Stimulated activated naive B cell treated with anti-CD40 and anti-IgM and Interleukin-4, amounts not matched to agents 10 μg/mL and 1 μg/mL and 100 μg/mL, for 72 hours (primary cell): ENCODE results near the gene TCP11.

Source experiments
- ATAC-seq, 2 donors: fragments of 150-1000 bp; cut with Tn5 transposase; replicated peaks; 2 replicates each; pipeline ENCODE4 v1.10.0; 2021; ENCODE audit warnings: moderate library complexity in 1 of 2
- DNase-seq: peaks from one replicate; pipeline ENCODE4 v3.0.0; 2021
- H3K27ac Mint-ChIP-seq: one replicate; pipeline ENCODE4 v1.8.0; 2022; ENCODE audit warnings: mild to moderate bottlenecking, mixed read lengths
- H3K27me3 Mint-ChIP-seq, 2 donors: one replicate each; pipeline ENCODE4 v1.8.0; 2022; ENCODE audit warnings: mixed read lengths in 2 of 2
- H3K36me3 Mint-ChIP-seq, 2 donors: one replicate each; pipeline ENCODE4 v1.8.0; 2022; ENCODE audit warnings: mixed read lengths in 2 of 2, mild to moderate bottlenecking in 1 of 2
- H3K4me1 Mint-ChIP-seq, 2 donors: one replicate each; pipeline ENCODE4 v1.8.0; 2022; ENCODE audit warnings: mixed read lengths in 2 of 2, mild to moderate bottlenecking in 1 of 2
- H3K4me3 Mint-ChIP-seq, 2 donors: one replicate each; pipeline ENCODE4 v1.8.0; 2022; ENCODE audit warnings: mild to moderate bottlenecking in 2 of 2, mixed read lengths in 2 of 2, moderate library complexity in 1 of 2
- H3K9me3 Mint-ChIP-seq, 2 donors: one replicate each; pipeline ENCODE4 v1.8.0; 2022; ENCODE audit warnings: mixed read lengths in 2 of 2, mild to moderate bottlenecking in 1 of 2

Gene TCP11

GRCh38 chr6:35141007-35141655 is at the start of gene TCP11:
Gene TCP11, minus strand, starts transcription at chr6:35141339. Its CDS starts 469 bp downstream, at chr6:35140870.
- H3K27ac Mint-ChIP-seq, result no peak within 1 kb of the TSS
- H3K36me3 Mint-ChIP-seq, result peaks cover 0 to 3% of the 10 kb centered on the region in 2 donors
- ATAC-seq, result peak; percentile 48 to 55
- peak within 1 kb of the TSS; percentile 67 to 81 for H3K4me3 Mint-ChIP-seq
- no peaks in the 10 kb centered on the region for H3K9me3 Mint-ChIP-seq
- H3K27me3 Mint-ChIP-seq, result peaks cover 24 to 29% of the 10 kb centered on the region in 2 donors
- peaks cover 8 to 13% of the 10 kb centered on the region in 2 donors for H3K4me1 Mint-ChIP-seq
- no peak for DNase-seq

DNA sequence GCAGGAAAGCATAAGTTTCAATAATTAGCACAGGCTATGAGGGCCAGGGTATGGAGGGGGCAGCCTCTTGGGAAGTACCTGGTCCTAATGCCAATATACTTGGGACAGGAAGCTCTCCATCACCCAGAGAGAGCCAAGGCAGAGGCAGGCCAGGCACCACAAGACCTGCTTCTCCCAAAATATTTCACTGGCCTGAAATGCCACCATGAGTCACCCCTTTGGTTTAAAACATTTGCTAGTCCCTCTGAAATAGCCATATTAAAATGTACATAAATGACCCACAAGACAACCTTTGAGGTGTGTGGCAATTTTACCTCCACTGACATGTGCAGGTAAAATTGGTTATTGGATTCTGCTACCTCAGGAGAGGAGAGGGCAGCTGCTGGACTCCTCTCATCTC is 49.2 kb upstream of the TCP11 start:
- no peaks in the 10 kb centered on the region for H3K4me1 Mint-ChIP-seq
- no peak for DNase-seq

DNA sequence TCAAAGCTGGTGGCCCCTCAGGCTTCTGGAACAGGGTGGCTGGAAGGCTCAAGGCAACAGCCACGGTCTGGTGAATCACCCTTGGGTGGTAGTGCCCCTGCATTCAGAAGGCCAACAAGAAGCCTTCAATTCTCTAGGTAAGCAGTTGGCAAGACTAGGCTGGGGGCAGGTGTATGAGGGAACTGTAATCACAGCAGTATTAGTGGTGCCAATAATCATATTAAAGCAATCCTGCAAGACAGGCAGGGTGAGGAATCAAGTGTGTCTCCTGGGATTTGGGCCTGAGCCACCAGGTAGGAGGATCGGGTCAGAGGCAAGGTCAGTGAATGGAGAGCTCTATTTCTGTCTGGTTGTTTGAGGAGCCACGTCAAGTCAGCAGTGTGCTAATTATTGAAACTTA is 47.7 kb upstream of the TCP11 start:
- Mint-ChIP-seq H3K4me1 (no peaks in the 10 kb centered on the region), H3K27me3 (peaks cover 27 to 53% of the 10 kb centered on the region in 2 donors), H3K9me3 (no peaks in the 10 kb centered on the region), H3K36me3 (no peaks in the 10 kb centered on the region), H3K4me3 (no peak overlapping the region), H3K27ac (no peak overlapping the region)
- ATAC-seq (no peak), DNase-seq (no peak)

More for the DNA sequence above, 49.2 kb upstream of the TCP11 start:
- H3K27me3 Mint-ChIP-seq, result peaks cover 20 to 47% of the 10 kb centered on the region in 2 donors
- no peak overlapping the region for H3K4me3 Mint-ChIP-seq
- no peaks in the 10 kb centered on the region for H3K9me3 Mint-ChIP-seq
- ATAC-seq, result no peak
- no peak overlapping the region for H3K27ac Mint-ChIP-seq
- no peaks in the 10 kb centered on the region for H3K36me3 Mint-ChIP-seq

GRCh38 chr6:35186571-35186970 is 45.4 kb upstream of the TCP11 start:
- H3K27me3 Mint-ChIP-seq, result peaks cover 30 to 60% of the 10 kb centered on the region in 2 donors
- no peak overlapping the region for H3K4me3 Mint-ChIP-seq
- H3K27ac Mint-ChIP-seq, result no peak overlapping the region
- ATAC-seq (peak; percentile 55 to 70), DNase-seq (no peak)
- no peaks in the 10 kb centered on the region for H3K36me3 Mint-ChIP-seq
- no peaks in the 10 kb centered on the region for H3K9me3 Mint-ChIP-seq
- no peaks in the 10 kb centered on the region for H3K4me1 Mint-ChIP-seq

DNA sequence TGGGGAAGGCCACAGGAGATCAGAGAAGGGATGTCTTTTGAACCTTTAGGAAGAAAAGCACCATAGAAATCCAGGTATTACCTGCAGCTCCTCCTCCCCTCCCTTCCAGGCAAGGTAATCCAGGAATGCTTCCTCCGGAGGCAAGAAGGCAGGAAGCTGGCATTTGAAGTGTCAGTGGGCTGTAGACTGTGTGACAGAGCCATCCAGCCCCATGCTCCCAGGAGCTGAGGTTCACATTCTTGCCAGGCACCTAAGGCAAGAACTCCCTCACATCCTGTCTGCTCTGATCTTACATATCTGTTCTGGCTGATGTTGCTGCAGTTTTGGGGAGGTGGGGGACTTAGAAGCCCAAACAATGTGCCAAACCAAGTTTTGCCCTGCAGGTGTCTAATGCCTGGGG is 44.8 kb upstream of the TCP11 start:
- H3K36me3 Mint-ChIP-seq, result no peaks in the 10 kb centered on the region
- H3K27ac Mint-ChIP-seq, result no peak overlapping the region
- no peak overlapping the region for H3K4me3 Mint-ChIP-seq
- peaks cover 26 to 54% of the 10 kb centered on the region in 2 donors for H3K27me3 Mint-ChIP-seq
- H3K9me3 Mint-ChIP-seq, result no peaks in the 10 kb centered on the region
- ATAC-seq (no peak), DNase-seq (no peak)
- H3K4me1 Mint-ChIP-seq, result no peaks in the 10 kb centered on the region

DNA sequence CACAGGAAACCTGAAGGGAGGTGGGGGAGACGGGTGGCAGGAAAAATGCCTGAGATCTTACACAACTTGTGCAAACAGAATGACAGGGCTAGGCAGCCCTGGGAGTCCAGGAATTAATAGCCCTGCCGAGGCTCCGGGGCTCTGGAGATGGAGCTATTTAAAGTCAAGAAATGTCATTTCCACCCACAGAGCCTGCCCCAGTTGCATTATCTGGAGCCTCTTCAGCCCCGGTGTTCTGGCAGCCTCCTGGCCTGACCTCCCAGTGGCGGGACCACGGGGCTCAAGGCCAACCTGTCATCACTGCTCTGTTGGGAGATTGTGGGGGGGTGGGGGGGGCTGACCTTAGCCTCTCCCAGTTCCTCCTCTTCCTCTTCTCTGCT is 44.2 kb upstream of the TCP11 start:
- Mint-ChIP-seq H3K27me3 (peaks cover 26 to 50% of the 10 kb centered on the region in 2 donors), H3K9me3 (no peaks in the 10 kb centered on the region), H3K4me3 (no peak overlapping the region), H3K27ac (no peak overlapping the region), H3K4me1 (no peaks in the 10 kb centered on the region), H3K36me3 (no peaks in the 10 kb centered on the region)
- DNase-seq (no peak), ATAC-seq (no peak)

DNA sequence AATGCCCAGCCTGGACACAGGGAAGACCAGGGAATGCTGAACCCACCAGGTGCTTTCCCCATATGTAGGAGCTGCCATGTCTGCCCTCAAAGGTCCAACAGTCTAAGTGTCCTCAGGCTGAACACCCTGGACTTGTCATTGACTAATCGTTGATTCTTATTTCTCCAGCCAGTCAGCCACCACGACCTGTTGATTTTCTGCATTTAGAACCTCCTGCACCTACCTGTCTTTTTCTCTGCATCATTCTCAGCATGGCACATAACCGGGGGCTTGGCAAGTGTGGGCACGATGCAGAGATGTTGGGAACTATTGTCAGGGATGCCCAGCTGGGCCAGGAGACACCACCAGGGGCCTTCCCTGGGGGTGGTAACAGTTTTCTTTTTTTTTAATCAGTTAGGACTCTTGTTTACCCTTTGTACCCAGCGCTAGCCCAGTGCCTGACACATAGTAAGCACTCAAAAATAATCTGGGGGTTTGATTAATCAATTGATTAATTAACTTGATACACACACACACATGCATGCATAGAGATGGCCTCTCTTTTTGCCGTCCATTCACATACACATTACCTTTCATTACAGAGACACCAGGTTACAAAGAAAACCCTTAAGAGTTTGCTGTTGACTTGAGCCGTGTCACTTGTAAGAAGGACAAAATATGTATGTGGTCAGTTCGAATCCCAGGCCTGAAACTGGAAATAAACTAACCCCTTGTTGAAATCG is 43.6 kb upstream of the TCP11 start:
- ATAC-seq (no peak), DNase-seq (no peak)
- H3K27me3 Mint-ChIP-seq, result peaks cover 26 to 50% of the 10 kb centered on the region in 2 donors
- no peak overlapping the region for H3K27ac Mint-ChIP-seq
- no peaks in the 10 kb centered on the region for H3K4me1 Mint-ChIP-seq
- no peak overlapping the region for H3K4me3 Mint-ChIP-seq
- no peaks in the 10 kb centered on the region for H3K36me3 Mint-ChIP-seq
- H3K9me3 Mint-ChIP-seq, result no peaks in the 10 kb centered on the region

- H3K9me3 Mint-ChIP-seq, result no peaks in the 10 kb centered on the region
- DNase-seq (no peak), ATAC-seq (no peak)
- H3K27ac Mint-ChIP-seq, result no peak overlapping the region
- no peaks in the 10 kb centered on the region for H3K4me1 Mint-ChIP-seq
- peaks cover 26 to 48% of the 10 kb centered on the region in 2 donors for H3K27me3 Mint-ChIP-seq
- no peaks in the 10 kb centered on the region for H3K36me3 Mint-ChIP-seq
- no peak overlapping the region for H3K4me3 Mint-ChIP-seq
Measured at GRCh38 chr6:35183935-35184334, 42.8 kb upstream of the TCP11 start.

- ATAC-seq (no peak), DNase-seq (no peak)
- no peaks in the 10 kb centered on the region for H3K9me3 Mint-ChIP-seq
- no peak overlapping the region for H3K27ac Mint-ChIP-seq
- no peak overlapping the region for H3K4me3 Mint-ChIP-seq
- no peaks in the 10 kb centered on the region for H3K4me1 Mint-ChIP-seq
- H3K27me3 Mint-ChIP-seq, result peaks cover 26 to 43% of the 10 kb centered on the region in 2 donors
- no peaks in the 10 kb centered on the region for H3K36me3 Mint-ChIP-seq
Measured at GRCh38 chr6:35183281-35183680, 42.1 kb upstream of the TCP11 start.

DNA sequence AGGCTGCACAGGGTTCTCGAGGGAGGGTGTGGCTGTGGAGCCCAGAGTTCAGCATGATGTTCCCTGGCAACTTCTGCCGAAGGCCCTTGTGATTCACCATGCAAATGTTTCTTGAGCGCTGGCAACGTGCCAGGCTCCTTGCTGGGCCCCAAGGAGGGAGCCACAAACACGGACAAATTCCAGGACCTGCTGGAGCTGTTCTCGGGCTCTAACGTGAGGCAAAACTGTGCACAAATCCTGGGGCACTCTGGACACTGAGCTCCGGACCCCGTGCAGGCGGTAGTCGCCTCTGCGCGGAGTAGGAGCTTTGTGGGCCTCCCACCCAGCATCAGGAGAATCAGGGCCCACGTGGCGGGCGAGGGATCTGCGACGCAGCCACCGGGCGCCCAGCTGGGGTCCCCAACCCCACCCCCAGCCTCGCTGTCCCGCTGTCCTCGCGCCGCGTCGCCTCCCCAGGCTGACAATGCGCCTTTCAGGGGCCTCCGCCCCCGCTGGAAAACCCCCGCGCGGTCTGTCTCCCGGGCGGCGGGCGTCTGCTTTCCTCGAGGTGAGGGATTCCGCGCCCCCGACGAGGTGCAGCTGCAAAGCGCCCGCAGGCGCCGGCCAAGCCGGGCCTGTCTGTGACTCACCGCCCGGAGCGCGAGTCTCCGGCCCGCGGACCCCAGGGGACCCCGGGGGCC is 40.9 kb upstream of the TCP11 start:
- H3K36me3 Mint-ChIP-seq, result no peaks in the 10 kb centered on the region
- H3K4me3 Mint-ChIP-seq, result no peak overlapping the region
- H3K9me3 Mint-ChIP-seq, result peaks cover 0 to 3% of the 10 kb centered on the region in 2 donors
- ATAC-seq, result no peak
- H3K27ac Mint-ChIP-seq, result no peak overlapping the region
- DNase-seq, result no peak
- peaks cover 21 to 37% of the 10 kb centered on the region in 2 donors for H3K27me3 Mint-ChIP-seq
- no peaks in the 10 kb centered on the region for H3K4me1 Mint-ChIP-seq

- DNase-seq, result no peak
Measured at GRCh38 chr6:35181308-35181932, 40.3 kb upstream of the TCP11 start.

DNA sequence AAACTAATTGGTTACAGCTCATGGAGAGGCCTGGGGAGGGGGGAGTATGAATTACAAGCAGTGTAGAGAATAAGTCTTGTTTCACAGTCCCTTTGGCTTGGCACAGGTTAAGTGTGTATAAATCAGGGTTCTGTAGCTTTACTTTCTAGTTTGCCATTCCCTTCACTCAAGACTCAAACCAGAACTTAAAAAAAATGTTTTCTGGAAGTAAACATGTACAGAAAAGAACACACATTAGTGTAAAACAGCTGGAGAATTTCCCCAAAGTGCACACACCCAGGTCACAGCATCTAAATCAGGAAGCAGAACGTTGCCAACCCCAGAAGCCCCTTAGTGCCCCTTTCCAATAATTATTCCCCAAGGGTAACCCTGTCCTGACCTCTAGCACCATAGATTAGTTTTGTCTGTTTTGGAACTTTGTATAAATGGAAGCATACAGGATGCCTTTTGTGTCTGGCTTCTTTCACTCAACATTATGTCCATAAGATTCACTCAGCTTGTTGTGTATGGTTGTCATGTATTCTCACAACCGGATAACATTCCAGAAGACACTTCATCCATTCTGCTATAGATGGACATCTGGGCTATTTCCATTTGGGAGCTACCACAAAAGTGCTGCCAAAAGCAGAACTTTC is 38.9 kb upstream of the TCP11 start:
- no peak for ATAC-seq
- Mint-ChIP-seq H3K27me3 (peaks cover 19 to 31% of the 10 kb centered on the region in 2 donors), H3K36me3 (no peaks in the 10 kb centered on the region), H3K9me3 (peaks cover 0 to 3% of the 10 kb centered on the region in 2 donors), H3K4me3 (no peak overlapping the region), H3K27ac (no peak overlapping the region), H3K4me1 (no peaks in the 10 kb centered on the region)
- DNase-seq, result no peak

More at GRCh38 chr6:35181308-35181932, 40.3 kb upstream of the TCP11 start:
- Mint-ChIP-seq H3K27ac (no peak overlapping the region), H3K4me1 (no peaks in the 10 kb centered on the region), H3K36me3 (no peaks in the 10 kb centered on the region), H3K4me3 (no peak overlapping the region), H3K9me3 (peaks cover 0 to 3% of the 10 kb centered on the region in 2 donors), H3K27me3 (peaks cover 21 to 38% of the 10 kb centered on the region in 2 donors)
- ATAC-seq, result no peak

- Mint-ChIP-seq H3K9me3 (peaks cover 0 to 3% of the 10 kb centered on the region in 2 donors), H3K36me3 (no peaks in the 10 kb centered on the region), H3K4me1 (no peaks in the 10 kb centered on the region), H3K4me3 (no peak overlapping the region), H3K27ac (no peak overlapping the region), H3K27me3 (peaks cover 11 to 30% of the 10 kb centered on the region in 2 donors)
- ATAC-seq (peak; percentile 25 to 51), DNase-seq (no peak)
Measured at GRCh38 chr6:35178932-35179832, 38.0 kb upstream of the TCP11 start.
